ENCODE results near the gene ATP6V1B1.

- no peak for TF ChIP-seq SUZ12 (IDR thresholded peaks at IDR 0.05)
- no peak for TF ChIP-seq TARDBP (IDR thresholded peaks at IDR 0.05)
- no peak for TF ChIP-seq CTBP1 (IDR thresholded peaks at IDR 0.05; ENCODE audit: borderline replicate concordance)
- no peak for TF ChIP-seq SP1 (IDR thresholded peaks at IDR 0.05)
- no peak for TF ChIP-seq PKNOX1 (IDR thresholded peaks at IDR 0.05)
- no peak for TF ChIP-seq HDGF (IDR thresholded peaks at IDR 0.05; ENCODE audit: borderline replicate concordance)
- no peak for TF ChIP-seq FOXM1 (IDR thresholded peaks at IDR 0.05; ENCODE audit: borderline replicate concordance)
- TF ChIP-seq L3MBTL2 (conservative IDR thresholded peaks at IDR 0.05) = no peak
- no peak for TF ChIP-seq BHLHE40 (IDR thresholded peaks at IDR 0.05; ENCODE audit: borderline replicate concordance)
- TF ChIP-seq FOXK2 (IDR thresholded peaks at IDR 0.05) = no peak
- TF ChIP-seq ELF4 (IDR thresholded peaks at IDR 0.05) = no peak
- no peak for TF ChIP-seq ZNF384 (IDR thresholded peaks at IDR 0.05)
- TF ChIP-seq NFRKB (IDR thresholded peaks at IDR 0.05) = no peak
Observed at GRCh38 chr2:70932631-70933230, 3.0 kb upstream of the ATP6V1B1 start.

Measured in HEK293T (cell line).